HG02678 (cell line): ENCODE data around the gene EIF4E.

Experiments used
- ATAC-seq: cut with Tn5 transposase; IDR thresholded peaks from one replicate; pipeline ENCODE4 v1.9.1; 2021; ENCODE audit warnings: mild to moderate bottlenecking, moderate library complexity; ENCODE audit not compliant: unreplicated experiment

The EIF4E gene, protein sequence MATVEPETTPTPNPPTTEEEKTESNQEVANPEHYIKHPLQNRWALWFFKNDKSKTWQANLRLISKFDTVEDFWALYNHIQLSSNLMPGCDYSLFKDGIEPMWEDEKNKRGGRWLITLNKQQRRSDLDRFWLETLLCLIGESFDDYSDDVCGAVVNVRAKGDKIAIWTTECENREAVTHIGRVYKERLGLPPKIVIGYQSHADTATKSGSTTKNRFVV

DNA sequence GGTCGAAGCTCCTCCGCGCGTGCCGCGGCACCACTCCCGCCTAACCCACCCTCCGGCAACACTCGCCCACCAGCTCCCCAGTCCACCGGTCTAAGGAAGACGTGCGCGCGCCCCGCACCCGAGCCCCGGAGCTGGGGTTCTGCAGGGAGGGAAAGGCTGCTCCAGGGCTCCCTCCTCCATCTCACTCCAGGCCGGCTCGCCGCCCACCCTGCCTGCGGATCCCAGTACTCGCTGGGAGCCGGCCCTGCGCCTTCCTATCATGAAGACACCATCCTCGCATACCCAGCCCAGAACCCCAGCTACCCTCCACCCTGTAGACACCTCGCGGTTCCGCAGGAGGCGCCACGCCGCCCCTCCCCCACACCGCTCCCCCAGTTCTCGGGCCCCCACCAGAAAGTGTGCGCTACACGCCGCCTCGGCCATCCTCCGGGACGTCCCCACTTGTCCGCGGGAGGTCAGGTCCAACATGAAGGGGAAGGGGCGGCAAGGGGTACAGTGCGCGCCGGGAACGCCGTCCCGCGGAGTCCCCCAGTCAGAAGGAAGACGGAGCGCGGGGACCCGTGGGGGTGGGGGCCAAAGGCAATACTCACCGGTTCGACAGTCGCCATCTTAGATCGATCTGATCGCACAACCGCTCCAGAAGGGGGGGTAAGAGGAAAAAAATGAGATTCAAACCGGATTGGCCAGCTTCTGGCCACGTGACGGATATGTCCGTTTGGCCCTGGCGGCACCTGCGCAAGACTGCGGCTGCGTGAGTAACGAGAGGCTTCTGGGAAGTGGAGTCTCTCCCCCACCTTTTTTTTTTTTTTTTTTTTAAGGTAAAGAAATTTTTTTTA, at the start of gene EIF4E:
EIF4E (minus strand) TSS at position 629 of the 836 bp plus-strand sequence; CDS start at position 608, 21 bp downstream.
- ATAC-seq: peak; percentile 72

DNA sequence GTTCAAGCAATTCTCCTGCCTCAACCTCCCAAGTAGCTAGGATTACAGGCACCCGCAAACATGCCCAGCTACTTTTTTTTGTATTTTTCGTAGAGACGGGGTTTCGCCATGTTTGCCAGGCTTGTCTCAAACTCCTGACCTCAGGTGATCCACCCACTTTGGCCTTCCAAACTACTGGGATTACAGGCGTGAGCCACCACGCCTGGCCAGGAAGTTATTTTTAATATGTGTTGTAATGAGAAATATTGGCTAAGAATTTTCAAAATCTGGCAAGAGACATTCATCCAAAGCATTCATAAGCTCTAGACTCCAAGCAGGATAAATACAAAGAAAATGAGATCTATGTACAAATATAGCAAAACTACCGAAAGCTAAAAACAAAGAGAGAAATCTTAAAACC, 48.6 kb upstream of the EIF4E start:
- ATAC-seq: no peak

DNA sequence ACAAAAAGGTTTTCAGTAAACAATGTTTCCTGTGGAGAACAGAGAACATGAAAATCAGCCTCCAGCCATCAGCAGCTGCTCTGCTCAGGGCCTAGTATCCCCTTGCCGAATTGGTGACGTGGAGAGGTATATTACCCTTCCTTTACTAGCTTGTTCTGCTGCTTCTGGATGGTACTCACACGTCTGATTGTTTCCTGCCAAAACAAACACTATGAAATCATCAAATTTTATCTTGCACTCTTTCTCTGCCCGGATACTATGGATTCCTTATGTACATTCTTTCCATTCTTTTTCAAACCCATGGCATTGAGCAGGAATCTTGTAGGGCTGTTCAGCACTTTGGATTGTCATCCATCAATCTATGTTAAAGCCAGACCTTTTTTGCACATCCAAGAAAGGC, 47.8 kb upstream of the EIF4E start:
- no peak for ATAC-seq

DNA sequence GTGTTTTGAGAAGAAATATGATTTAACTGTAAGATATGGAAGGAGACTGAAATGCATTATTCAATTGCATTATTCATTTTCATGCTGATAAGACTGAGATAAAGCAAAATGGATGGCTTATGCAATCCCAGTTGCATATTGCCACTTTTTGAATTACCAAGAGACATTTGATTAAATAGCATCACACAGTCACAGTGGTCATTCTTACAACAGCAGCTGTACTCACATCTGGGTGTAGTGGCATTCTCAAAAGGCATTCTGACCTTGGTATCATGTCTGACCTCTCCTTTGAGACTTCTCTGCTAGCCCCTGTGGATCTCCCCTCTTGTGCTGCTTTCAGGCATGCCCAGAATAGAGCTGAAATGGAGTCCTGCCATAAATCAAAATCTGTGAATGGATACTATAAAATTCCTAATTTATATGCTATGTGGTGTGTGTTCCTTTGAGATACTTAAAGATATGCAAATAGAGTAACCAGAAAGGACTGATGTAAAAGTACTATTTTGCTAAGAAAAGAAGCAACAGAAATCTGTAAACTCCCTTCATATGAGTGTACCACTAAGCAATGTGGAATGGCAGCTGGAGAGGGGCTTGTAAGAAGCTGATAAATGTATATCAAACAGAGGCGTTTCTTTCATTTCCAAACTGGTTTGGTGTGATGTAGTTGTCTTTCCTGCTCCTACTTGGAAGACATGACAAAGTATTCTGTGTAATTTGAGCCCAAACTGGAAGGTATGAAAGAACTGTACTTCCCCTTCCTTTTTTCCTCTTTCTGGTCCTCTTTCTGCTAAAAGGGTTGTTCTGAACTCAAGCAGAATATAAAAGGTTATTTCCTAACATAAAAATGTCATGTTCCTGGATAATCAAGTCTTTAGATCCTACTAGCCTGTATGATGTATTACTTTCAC, 41.2 kb upstream of the EIF4E start:
- no peak for ATAC-seq

DNA sequence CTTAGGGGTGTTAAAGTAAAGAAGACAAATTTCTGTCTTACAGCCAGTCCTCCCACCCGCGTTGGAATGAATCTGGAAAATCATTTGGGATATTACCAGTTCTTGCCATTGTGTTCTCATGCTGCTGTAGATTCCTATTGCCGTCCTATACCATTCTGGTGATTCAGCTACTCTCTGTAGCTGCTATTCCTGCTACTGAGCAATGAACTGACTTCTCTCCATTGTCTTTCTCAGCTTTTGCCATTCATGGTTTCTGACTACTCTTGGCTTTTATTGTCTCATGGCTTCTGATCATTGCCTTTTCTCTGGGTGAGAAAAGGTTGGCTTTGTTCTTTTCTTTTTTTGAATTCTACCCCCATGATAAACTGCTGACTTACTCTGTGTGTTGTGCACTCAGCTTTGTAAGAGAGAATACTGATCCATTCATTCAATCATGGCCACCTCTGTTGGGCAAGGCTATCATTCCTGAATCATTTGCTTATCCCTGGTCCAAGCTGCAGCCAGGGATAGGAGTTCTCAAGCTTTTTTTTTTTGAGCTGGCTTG, 38.9 kb upstream of the EIF4E start:
- no peak for ATAC-seq

DNA sequence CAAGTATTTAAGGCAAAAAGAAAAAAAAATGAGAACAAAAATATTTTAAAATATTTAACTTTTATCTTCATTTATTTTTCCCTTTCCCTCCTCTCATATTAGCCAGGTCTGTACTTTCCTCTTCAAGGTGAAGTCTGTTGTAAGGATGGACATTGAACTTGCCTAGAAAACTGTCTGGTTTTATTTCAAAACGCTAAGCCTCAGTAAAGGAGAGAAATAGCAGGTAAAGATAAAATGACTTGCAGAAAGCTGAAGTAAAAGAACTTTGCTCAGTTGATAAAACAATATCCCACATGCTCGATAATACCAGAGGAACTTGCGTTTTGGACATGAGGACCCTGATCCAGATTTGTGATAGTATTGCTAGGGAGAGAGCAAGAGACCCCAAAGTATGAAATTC, 38.0 kb upstream of the EIF4E start:
- no peak for ATAC-seq

DNA sequence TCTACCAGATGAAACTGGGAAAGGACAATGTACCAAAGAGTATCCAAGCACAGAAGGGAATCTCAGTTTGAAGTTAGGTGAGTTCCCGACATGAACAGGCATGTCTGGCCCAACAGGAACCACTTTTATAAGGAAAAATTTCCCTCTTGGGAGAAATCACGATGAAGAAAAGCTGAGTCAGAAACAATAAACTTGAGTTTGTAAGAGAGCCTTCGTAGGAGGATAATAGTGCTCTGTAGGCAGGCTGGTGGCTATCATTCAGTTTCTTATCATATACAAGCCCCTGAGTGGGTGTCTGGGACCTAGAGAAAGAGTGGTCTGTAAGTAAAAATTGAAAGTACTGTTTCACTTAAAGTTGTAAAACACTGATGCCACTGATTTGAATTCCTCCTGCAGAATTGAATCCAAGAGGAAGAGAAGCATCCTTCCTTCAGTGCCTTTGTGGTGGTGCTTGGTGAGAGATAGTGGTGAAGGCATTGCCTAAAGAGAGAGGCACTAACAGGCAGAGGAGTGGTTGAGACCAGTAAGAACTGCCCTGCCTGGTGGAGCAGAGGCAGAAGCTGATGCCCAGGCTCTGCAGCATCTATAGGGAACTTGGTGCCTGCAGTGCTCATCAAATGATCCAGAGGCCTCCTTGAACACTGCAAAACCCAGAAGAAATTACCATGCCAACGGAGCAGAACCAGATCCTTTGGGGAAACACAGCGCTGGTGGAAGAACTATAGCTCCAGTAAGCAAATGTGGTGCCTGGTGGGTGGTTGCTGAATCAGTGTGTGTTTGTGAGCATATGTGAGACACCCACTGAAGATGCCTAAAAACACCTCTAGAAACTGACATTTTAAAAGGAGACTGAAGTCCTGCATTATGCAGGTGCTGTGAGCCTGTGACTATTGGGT, 34.9 kb upstream of the EIF4E start:
- no peak for ATAC-seq

DNA sequence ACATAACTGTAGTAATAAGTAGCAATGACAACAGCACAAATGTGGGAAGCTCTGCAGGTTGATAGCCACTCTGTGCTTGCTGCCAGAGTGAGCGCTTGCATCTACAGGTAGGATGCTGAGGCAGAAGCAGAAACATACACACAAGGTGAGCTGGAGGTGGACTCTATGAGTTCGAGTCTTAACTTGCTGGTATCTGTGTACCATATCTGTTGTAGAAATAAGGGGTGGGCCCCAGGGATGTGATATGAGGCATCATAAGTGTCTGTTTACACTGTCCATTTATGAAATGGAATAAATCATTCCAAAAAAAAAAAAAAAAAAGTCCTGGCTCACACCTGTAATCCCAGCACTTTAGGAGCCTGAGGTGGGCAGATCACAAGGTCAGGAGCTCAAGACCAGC, 32.8 kb upstream of the EIF4E start:
- no peak for ATAC-seq

DNA sequence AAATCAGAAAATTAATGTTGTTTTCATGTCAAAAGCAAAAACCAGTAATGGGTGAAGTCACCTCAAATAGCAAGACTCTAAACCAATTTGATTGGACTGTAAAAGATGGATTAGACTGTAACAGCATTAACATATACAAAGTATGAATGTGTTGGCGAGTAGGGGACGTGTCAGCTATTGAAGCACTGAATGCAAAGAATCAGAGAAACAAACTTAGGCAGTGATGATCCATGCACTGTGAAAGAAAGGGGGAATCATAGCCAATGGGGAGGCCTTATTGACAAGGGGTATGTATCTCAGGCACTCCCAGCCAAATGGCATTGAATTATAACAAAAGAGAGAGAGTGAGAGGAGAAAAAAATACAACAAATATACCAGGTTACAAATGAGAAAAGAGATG, 30.5 kb upstream of the EIF4E start:
- no peak for ATAC-seq

DNA sequence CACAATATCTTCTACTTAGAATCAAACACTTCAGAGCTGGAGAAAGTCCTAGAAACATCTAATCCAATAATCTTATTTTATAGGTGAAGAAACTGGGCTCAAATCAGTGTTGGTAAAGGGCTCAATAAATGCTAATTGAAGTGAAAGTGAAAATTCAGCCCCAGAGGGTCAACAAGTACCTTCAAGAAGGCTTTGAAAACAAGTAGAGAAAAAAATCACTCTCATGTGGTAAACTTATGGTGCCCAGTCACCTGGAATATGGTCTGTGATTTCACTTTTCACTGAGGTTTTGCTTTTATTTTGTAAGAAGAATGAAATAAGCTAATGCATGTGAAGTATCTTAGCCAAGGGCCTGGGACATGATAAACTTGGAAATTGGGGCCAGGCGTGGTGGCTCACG, 29.1 kb upstream of the EIF4E start:
- ATAC-seq: peak; percentile 48

DNA sequence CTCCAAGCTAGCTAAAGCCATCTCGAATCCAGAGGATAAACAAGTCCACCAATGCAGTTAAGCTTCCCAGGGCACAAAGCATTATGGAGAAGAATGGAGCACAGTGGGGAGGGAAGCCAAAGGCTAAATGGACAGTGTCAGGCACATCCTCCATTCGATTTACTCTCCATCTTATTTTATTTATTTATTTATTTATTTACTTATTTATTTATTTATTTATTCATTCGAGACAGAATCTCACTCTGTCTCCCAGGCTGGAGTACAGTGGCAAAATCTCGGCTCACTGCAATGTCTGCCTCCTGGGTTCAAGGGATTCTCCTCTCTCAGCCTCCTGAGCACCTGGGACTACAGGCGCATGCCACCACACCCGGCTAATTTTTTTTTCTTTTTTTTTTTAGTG, 26.3 kb upstream of the EIF4E start:
- no peak for ATAC-seq

DNA sequence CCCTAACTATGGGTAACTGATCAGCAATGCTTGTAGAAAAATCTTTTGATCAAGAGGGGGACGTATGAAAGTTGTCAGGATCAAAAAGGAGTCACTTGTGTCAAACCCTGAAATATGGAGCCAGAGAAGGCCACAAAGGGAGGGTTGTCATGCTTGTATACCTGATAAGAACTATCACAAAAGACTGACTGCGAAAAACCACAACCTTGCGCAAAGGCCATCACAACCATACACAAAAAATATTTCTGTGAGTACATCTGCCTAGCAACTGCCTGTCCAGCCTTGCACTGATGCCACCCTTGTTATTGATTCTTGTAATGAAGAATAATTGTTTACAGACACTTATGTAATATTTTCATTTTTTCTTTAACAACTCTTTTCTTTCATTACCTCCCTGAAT, 22.8 kb upstream of the EIF4E start:
- ATAC-seq: no peak

DNA sequence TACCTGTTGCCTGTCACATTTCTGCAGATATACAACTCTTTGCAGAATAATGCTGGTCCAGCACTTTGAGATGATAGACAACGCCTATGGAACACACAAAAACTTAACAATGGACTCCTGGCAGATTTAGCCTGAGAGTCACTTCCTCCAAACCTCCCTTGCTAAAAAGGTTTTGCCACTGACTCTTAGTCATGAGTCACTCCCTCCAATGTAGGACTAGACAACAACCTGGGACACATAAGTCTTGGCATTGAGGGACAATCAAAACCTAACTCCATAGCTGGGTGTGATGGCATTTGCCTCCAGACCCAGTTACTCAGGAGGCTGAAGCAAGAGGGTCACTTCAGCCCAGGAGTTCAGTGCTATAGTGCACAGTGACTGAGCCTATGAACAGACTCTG, 22.0 kb upstream of the EIF4E start:
- no peak for ATAC-seq

DNA sequence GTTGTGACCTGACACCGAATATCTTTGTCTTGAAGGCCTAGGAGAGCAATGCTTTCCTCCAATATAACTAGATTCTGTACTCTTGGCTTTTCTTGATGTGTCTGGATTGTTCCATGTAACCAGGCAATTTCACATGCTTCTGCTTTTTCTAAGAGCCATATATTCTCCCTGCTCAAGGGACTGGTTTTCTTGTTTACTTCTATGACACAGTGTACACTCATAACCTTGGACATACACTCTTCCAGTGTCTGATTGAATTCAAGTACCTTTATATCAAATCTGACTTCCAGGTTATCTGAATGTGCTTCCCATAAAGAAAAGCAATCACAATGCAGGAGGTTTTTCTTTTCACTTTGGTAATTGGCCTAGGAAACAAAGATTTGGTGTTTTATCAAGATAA, 17.4 kb upstream of the EIF4E start:
- ATAC-seq: no peak

DNA sequence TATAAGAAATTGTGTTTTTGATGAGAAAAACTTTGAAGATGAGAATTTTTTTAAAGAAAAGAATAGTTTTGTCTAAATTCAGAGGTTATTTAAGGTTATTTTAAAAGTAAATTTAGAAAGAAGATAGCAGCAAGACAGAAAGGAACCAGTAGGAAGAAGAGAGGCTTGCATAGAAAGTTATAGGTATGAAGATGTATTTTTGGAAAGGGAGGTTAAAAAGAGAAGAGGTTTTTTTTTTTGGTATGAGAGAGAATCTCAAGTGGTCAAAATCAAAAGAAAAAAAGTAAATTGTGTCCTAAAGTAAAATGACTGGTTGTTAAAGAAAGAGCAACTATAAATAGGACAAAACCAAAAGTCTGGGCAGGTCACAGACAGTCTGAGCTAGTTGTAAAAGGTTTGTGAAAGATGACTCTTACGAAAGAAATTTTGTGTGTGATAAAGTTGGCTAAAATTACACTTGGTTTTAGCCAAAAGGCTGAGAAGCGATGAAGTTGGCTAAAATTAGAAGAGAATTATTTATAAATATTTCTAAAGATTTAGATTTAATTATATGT, 16.4 kb upstream of the EIF4E start:
- ATAC-seq: peak; percentile 40

DNA sequence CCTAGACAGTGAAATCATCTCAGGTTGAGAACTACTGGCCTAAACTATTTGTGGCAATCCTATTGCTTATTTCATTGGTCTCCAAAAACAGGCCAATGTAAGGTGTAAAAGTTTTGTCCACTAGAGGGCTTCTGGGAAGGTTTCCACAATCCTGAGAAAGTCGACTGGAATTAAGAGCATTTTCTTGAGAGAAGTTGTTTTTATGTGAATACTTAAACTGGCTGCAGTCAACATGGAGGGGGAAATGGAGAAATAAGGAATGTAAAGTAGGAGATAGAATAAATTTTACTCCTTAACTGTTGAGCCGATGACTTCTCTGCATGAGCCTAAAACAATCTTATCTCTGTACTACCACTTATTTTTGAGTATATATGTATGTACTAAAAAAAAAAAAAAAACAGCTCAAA, 11.0 kb upstream of the EIF4E start:
- peak; percentile 37 for ATAC-seq

DNA sequence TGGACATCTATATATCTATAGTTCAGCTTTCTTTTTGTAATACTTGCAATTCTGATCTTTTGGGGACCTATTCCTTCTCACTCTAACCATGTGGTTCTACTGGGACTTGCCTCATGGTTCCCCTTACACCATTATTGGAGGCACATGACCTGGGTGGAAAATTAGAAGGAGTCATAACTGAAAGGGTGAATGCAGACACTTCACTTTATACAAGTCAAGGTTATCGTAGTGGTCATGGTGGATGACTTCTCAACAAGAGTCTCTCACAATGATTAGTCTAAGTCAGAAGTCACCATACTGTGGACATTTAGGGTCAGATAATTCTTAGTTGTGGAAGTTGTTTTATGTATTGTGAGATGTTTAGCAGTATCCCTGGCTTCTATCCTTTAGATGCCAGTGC, 10.5 kb upstream of the EIF4E start:
- peak; percentile 45 for ATAC-seq

DNA sequence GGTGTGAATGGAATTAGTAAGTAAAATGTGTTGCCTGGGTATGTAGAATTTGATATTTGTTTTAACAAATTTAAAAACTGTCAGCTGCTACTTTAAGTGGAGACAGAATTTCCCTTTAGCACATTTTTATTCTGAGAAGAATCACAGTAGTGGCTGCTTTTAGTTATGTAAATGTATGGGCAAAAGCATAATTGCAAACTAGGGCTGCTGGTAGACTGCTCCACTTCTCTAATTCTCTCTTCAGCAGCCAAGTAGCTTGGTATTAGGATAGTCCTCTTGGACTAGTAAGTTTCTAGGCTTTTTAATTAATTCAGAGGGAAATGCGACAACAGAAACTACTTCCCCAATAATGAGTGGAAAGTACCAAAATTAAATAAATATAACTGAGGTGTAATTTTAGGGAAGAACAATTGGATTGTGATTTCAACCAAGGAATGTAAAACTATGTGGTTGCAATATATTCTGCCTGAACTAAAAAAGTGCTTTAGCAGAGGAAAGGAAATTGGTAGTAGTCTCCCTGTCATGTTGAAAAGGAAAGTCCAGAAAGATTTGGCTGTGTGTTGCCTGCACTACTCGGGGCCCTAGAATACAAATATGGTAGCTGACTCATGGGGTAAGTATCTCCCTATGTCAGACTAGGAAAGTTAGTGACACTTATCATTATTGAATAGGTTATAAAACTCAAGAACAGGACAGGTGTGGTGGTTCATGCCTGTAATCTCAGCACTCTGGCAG, 9.2 kb upstream of the EIF4E start:
- ATAC-seq: no peak

DNA sequence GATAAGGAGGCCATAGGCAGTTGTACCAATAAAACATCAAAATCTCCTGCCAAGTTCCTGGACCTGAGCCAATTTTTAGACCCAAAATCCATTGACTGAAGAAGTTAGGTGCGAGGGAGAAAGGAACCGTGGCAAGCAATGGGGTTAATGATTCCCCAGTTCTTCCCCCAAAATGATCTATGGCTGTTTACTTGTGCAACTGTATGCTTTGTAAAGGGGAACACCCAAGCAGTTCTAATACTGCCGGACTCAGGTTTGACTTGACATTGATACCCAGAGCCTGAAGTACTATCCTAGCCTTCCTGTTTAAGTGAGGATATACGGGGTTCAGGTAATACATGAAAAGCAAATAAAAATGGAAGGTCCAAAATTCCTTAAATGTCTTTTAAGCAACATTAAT, 6.7 kb upstream of the EIF4E start:
- peak; percentile 47 for ATAC-seq
